Head of caudate nucleus (tissue), 42 donors: ENCODE data around the gene PRDM16.
"Not testable (repeated sequence)": the region's sequence is repeated elsewhere in the genome, so short reads cannot be mapped to it uniquely, and the experiment has no call there.

Experiments used
- DNase-seq, 42 donors: peaks; one replicate each; pipeline versions ENCODE4 v3.0.0 to v3.0.0-alpha.2; 2020 to 2021; ENCODE audit warnings: mixed read lengths in 7 of 42
- intact Hi-C: fragments of 100-400 bp; cut with DNase I; formaldehyde crosslinking; loops from one replicate; pipeline ENCODE4 v1.15.0; 2022

PRDM16 gene

DNA sequence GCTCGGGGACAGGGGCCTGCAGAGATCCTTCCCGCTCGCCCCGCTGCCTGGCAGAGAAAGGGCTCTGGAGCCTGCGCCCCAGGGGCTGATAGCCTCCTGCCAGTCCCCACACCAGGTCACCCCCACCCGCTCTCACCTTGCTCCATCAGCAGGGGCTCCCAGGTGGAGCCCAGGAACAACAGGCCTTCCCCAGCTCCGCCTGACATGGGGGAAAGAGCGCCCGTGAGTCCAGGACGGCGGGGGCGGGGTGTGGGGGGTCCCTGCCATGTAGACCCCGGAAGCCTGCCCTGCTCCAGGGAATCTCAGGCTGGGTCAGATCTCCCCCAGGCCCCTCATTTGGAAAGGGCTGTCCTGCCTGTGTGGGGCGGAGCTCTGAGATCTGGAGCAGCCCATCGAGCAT, 166.5 kb downstream of the PRDM16 start:
- no peak for DNase-seq
- intact Hi-C loops, result no loop called here

GRCh38 chr1:3236361-3236760, 167.4 kb downstream of the PRDM16 start:
- intact Hi-C loops, result no loop called here
- no peak for DNase-seq

DNA sequence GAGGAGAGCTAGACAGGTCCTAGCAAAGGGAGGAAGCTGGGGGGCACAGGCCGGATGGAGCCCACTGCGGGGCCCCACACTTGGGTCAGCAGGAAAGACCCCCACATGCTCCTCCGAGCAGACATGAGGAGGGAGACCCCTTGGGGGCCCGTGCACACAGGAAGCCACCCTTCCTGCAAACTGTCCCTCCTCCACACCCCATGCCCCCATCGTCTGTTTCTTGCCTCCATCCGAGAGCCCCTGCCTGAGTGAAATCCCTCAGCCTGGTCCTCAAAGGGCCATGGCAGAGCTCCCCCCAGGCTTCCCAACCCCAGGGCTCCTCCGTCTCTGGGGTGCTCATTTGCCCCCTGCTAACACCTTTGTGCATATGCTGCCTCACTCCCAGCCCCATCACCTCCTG, 168.0 kb downstream of the PRDM16 start:
- intact Hi-C loops, result no loop called here

DNA sequence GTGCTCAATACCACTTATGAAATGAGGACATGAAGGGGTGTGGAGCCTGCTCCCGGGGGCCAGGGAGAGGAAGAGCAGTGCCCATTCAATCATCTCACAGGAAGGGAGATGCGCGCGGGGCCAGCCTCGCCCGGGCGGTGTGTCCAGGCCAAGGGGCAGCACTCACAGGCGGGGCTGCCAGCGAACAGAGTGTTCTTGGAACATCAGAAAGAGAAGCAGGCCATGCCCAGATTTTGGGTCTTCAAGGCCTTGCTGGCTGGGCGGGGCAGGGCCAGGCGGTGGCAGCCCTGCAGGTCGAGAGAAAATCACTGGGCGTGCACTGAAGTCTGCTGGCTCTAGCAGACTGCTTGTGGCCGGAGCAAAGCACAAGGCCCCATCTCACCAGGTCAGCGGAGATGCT, 168.6 kb downstream of the PRDM16 start:
- intact Hi-C loops, result no loop called here
- peak in 25 of 42 donors; percentile 14 to 78 (median 48) for DNase-seq

More for the DNA sequence above, 168.0 kb downstream of the PRDM16 start:
- no peak for DNase-seq

- DNase-seq, result peak in 30 of 42 donors; percentile 21 to 82 (median 54)
Observed at GRCh38 chr1:3237994-3238702, 169.1 kb downstream of the PRDM16 start.

DNA sequence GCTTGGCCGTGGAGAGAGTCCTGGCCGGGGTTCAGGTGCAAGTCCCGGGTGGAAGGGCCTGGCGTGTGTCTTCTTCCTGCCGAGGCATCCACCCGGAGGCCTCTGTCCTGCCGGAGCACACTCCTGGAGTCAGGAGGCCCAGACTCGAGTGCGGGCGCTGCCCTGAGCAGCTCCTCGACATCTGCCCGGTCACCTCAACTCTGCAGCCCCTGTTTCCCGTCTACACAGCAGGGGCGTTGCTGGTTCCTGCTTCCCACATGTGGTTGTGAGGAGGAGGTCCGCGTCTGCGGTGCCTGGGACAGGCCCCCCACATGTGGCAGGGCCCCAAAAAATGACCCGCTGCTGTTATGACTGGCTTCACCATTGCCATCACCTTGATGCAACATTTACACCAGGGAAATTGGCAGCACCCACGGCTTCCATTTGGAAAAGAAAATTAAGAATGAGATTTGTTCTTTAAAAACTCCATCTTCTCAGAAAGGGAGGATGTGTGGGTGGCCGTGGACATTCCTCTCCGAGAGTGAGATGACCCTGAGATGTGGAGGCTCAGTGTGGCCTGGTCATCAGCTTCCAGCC, 169.8 kb downstream of the PRDM16 start:
- DNase-seq, result no peak
- intact Hi-C loops, result no loop called here

More at GRCh38 chr1:3237994-3238702, 169.1 kb downstream of the PRDM16 start:
- intact Hi-C loops, result no loop called here

GRCh38 chr1:3239991-3240390, 171.0 kb downstream of the PRDM16 start:
- DNase-seq, intact Hi-C loops: not testable (repeated sequence)

GRCh38 chr1:3240524-3241235, 171.7 kb downstream of the PRDM16 start:
- intact Hi-C loops, result no loop called here
- DNase-seq, result no peak

DNA sequence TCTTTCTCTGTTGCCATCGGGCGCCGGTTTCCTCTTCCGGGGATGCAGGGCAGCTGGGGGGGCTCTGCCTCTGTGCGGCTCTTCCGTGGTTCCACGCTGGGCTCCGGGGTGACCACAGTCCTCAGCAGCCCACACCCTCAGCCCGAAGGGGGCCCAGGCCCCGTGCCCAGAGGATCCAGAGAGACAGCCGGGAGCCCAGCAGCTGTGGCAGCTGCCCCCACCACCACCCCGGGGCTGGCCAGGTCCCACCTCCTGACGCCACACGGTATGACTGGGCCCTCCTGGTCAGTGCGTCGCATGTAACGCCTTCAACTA, 172.2 kb downstream of the PRDM16 start:
- no peak for DNase-seq
- intact Hi-C loops, result no loop called here

- intact Hi-C loops, result no loop called here
- DNase-seq, result no peak
Observed at GRCh38 chr1:3241673-3242407, 172.8 kb downstream of the PRDM16 start.

DNA sequence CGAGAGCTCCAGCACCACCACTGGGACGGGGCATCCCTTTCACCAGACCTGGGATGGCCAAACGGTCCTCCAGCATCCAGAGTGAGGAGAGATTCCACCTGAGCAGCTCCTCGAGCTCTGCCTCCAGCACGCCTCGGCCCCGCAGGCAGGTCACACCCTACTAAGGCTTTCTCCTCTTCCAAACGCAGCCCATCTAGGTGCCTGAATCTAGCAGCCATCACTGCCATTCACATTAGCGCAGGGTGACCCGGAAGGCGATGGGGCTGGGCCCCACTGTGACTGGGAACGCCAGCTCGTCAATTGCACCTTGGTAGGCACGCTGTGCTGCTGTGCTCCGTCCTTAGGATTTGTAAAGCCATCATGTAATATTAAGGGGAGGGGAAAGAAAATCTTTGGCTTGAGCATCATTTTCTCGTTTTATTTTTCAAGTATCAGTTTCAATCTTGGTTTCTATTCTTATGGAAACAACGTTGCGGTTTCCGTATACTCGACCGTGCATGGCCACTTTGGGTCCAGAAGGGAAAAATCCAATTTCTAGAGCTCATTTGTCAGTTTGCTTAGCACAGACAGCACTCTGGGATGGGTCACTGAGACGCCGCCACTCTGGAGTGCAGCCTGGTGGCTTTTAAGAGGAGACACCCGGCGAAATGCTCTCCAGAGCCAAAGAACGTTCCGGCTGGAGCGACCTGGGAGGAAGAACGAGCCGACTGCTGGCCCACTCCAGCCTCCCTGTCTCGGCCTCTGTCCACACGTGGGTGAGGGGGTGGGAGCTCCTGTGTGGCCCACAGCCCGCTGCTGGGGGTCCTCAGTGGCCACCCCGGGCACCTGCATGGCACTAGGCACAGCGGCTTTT, 173.6 kb downstream of the PRDM16 start:
- no peak for DNase-seq
- intact Hi-C loops, result no loop called here

DNA sequence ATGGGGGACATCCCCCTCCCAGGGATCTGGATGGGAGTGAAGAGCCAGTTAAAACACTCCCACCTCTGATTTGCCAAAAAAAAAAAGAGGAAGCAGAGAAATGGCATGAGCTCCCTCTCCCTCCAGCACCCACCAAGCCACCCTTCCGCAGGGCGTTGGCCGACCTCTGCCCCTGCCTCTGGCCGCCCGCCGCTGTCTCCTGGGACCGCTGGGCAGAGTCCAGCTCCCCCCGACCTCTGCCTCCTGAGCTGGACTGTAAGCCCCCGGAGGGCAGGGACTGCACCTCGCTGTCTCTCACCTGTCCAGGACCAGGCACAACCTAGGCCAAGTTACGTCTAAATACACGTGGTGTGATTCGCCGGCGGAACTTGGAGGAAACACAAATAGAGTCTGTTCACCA, 174.3 kb downstream of the PRDM16 start:
- DNase-seq, result no peak
- intact Hi-C loops, result no loop called here

DNA sequence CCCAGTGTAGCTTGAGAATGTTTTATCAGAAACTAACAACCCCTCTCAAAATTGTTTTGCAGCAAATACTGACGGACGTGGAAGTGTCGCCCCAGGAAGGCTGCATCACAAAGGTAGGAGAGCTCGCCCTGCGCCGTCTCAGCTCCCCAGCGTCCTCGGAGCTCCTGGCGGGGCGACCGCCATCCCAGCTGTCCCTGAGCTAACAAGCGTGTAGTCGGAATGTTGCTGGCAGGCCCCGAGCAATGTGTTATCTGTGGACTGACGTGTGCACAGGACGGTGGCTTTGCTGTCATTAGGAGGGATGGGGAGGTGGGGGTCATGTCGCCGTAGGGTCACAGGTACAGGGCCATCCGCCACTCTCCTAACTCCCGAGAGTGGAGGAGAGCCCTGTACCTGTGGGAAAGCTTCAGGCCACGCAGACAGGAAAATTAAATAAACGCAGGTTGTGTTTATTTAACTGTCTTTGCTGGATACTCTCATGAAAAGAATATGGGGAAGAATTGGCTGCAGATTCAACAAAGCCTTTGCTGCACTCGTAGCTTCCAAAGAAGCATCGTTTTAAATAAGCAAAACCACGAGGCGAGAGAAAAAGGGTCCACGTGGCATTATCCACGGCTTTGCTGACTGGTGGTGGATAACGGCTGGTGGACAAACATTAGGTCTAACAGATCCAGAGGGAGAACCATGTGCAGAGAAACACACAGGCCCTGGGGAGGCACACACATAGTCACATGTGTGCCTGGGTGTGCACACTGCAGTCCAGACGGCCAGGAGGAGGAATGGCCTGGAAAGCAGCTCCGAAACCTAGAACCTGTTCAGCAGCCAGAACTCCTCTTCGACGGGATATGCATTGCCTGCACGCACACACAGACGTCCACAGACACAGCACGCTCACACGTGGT, 175.3 kb downstream of the PRDM16 start:
- intact Hi-C loops, result no loop called here
- DNase-seq, result no peak

DNA sequence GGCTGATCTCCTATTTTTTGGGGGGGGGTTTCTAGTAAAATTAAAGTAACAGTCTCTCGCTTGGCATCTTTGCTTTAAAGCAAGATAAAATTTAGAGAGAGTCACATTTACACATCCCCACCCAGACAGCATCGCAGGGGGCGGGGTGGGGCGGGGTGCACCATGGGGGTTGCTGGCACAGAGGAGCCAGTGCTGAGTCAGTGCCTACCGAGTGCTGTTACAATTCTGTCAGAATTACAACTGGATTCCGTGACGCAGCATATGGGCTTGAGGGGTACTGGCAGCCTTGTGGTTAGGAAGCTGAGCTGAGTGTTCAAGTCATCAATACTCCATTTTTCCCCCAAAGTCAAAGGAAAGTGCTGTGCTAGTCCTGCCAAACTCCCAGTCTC, 175.9 kb downstream of the PRDM16 start:
- intact Hi-C loops, result no loop called here
- DNase-seq, result peak in 27 of 42 donors; percentile 27 to 72 (median 43)

DNA sequence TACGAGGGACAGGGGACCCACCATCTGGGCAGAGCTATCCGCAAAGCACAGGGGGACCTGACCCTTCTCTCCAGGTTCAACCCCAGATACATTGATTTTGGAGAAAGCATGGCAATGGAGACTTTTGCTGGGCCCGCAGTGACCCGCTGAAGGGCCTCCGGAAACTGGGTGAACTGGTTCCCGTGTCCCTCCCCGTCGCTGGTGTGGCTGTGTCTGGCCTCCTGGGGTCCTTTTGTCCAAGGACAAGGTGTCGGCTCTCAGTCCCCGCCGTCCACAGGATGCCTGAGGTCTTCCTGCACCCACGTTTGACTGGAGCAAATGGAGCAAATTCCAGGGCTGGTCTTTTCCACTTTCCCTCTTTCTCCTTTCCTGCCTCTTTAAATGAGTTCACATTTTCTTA, 176.3 kb downstream of the PRDM16 start:
- intact Hi-C loops, result no loop called here
- DNase-seq, result no peak

DNA sequence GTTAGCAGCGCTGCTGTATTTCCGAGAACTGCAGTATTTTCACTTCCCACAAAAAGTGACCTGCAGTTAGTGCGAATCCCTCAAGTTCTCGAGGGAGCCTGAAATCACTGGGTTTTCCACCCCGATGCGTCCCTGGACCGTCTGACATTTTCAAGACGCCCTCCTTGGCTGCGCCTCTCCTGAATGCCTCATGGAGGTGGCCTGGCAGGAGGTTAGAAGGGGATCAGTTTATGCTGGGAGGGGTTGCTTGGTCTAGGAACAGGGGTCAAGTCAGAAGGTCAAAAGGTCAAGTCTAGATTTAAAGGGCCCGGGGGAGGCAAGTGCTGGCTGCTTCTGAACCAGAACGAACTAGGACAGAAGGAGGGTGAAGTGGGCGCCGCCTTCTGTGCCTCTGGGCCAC, 176.8 kb downstream of the PRDM16 start:
- DNase-seq, result no peak
- intact Hi-C loops, result no loop called here

DNA sequence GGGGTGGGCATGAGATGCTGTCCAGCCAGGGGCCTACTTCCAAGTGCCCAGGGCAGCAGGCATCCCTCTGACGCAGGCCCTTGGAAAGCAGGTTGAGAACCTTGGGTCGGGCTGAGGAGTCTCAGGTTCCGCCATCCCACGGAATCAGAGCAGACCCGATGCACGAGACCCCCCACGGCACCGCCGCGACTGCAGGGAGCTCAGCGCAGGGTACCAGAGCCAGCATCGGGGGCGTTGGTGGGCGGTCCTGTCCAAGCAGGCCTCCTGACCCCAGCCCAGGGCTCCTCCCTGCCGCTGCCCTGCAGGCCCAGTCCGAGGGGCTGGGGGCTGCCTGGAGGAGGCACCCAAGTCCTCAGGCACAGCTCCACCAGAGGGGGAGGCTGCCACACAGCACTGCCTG, 177.2 kb downstream of the PRDM16 start:
- DNase-seq, result no peak
- intact Hi-C loops, result no loop called here

DNA sequence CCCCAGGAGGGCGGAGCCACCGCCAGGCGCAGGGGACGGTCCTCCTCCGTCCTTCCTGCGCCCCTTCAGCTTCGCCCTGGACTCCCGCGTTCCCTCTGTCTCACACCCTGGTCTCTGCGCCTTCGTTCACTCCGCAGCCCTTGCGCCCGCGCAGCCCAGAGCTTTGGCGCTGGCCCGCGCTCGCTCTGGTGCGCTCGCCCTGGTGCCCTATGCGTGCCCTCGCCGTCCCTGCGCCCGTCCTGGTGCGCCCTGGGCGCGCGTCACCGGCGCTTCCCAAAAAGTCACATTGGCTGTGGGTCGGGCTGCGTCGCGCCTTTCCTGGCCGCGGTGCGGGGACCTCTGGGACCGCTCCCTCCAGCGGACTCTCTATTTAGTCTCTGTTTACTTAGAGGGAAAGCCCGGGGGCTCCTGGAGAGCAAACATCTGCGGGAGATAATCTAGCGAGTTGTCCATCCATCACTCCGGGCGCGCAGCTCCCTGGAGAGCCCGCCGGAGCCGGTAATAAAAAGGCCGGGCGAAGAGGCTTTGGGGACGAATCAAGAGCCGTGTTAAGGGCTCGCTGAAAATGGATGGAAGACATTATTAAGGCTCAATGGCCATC, 178.6 kb downstream of the PRDM16 start:
- intact Hi-C loops, result no loop called here
- no peak for DNase-seq
